ENCODE measurements around the gene OGT. TPM values are rescaled to one million over a fixed set of nuclear protein-coding genes. Genes with fewer than 3 reads are reported as not detected.

OGT gene
- total RNA-seq, 1 experiment from 2014 or later: 143 TPM

GRCh38 chrX:71617742-71618141, 84.8 kb downstream of the OGT start:
- no peaks in the 10 kb centered on the region for H4K20me1 ChIP-seq (ENCODE audit: insufficient read depth)
- intact Hi-C loops (cut with micrococcal nuclease): no loop called here

GRCh38 chrX:71618303-71618721, 85.4 kb downstream of the OGT start, which contains the start of gene CXCR3:
Gene CXCR3 (minus strand): TSS chrX:71618511. CDS start chrX:71618449, 62 bp downstream.
- DNase-seq (ENCODE audit: low read depth, low spot score) (no peak), ATAC-seq (no peak)
- Histone ChIP-seq H2AFZ (ENCODE audit: low read depth, low read length, poor library complexity, severe bottlenecking) (no peak within 1 kb of the TSS), H3K4me1 (ENCODE audit: control insufficient read depth in 1 of 2, insufficient read depth in 2 of 2, low read length in 2 of 2) (peaks cover 9 to 12% of the 10 kb centered on the region in 2 experiments), H3K27ac (ENCODE audit: low read depth, low read length) (no peak within 1 kb of the TSS), H3K36me3 (ENCODE audit: control insufficient read depth in 1 of 2, insufficient read depth in 2 of 2, low read length in 2 of 2) (no peaks in the 10 kb centered on the region), H3K9me3 (ENCODE audit: control insufficient read depth in 1 of 2, insufficient read depth in 1 of 2, low read depth in 1 of 2, low read length in 2 of 2) (no peaks in the 10 kb centered on the region), H3K9ac (ENCODE audit: low read length) (no peak within 1 kb of the TSS), H4K20me1 (ENCODE audit: insufficient read depth) (no peaks in the 10 kb centered on the region), H3K4me3 (replicated peaks in 1 of 2; ENCODE audit: low read depth in 1 of 2, low read length in 2 of 2) (no peak within 1 kb of the TSS), H3K9me2 (ENCODE audit: insufficient read depth) (no peaks in the 10 kb centered on the region), H3K4me2 (ENCODE audit: low read length) (no peak within 1 kb of the TSS), H3K27me3 (ENCODE audit: insufficient read depth, low read length) (no peaks in the 10 kb centered on the region), H3K79me2 (ENCODE audit: insufficient read depth, low read length) (no peaks in the 10 kb centered on the region)
- ChIA-PET RAD21 (ENCODE audit: low non-redundant PET in 1 of 2, low total read pairs in 2 of 2, uncharacterized antibody in 2 of 2, unreplicated experiment in 2 of 2) (no interaction called here), POLR2A (no interaction called here), CTCF (no interaction called here)
- TF ChIP-seq EZH2phosphoT487 (IDR thresholded peaks at IDR 0.05; ENCODE audit: borderline replicate concordance) (no peak), CEBPB (IDR thresholded peaks at IDR 0.05; ENCODE audit: low read depth) (no peak), TCF7L2 (IDR thresholded peaks at IDR 0.05; ENCODE audit: borderline replicate concordance, extremely low read depth, insufficient read depth, insufficient read length) (no peak), ATF3 (IDR thresholded peaks at IDR 0.05) (no peak), FOSL1 (IDR thresholded peaks at IDR 0.05; ENCODE audit: low read depth) (no peak), MAX (IDR thresholded peaks at IDR 0.05) (no peak), ZBTB33 (IDR thresholded peaks at IDR 0.05; ENCODE audit: extremely low read depth, insufficient replicate concordance, low read length) (no peak), SIN3A (IDR thresholded peaks at IDR 0.05; ENCODE audit: low read depth) (no peak), POLR2A (IDR thresholded peaks at IDR 0.05; ENCODE audit: borderline replicate concordance, extremely low read depth, insufficient read depth, insufficient read length) (no peak), JUND (IDR thresholded peaks at IDR 0.05) (no peak), YY1 (IDR thresholded peaks at IDR 0.05; ENCODE audit: extremely low read depth, insufficient replicate concordance, low read depth, low read length) (no peak), REST (IDR thresholded peaks at IDR 0.05; ENCODE audit: low read depth) (no peak)
- intact Hi-C loops (cut with micrococcal nuclease): no loop called here
- no TSS peak for BruUV-seq (replicated peaks)

More at GRCh38 chrX:71617742-71618141, 84.8 kb downstream of the OGT start:
- Histone ChIP-seq H3K79me2 (ENCODE audit: insufficient read depth, low read length) (no peaks in the 10 kb centered on the region), H3K27me3 (ENCODE audit: insufficient read depth, low read length) (no peaks in the 10 kb centered on the region), H3K9ac (ENCODE audit: low read length) (no peak overlapping the region), H3K9me3 (ENCODE audit: control insufficient read depth in 1 of 2, insufficient read depth in 1 of 2, low read depth in 1 of 2, low read length in 2 of 2) (no peaks in the 10 kb centered on the region), H3K4me3 (replicated peaks in 1 of 2; ENCODE audit: low read depth in 1 of 2, low read length in 2 of 2) (no peak overlapping the region), H3K36me3 (ENCODE audit: control insufficient read depth in 1 of 2, insufficient read depth in 2 of 2, low read length in 2 of 2) (no peaks in the 10 kb centered on the region), H3K9me2 (ENCODE audit: insufficient read depth) (no peaks in the 10 kb centered on the region), H3K4me2 (ENCODE audit: low read length) (no peak overlapping the region), H3K27ac (ENCODE audit: low read depth, low read length) (no peak overlapping the region), H2AFZ (ENCODE audit: low read depth, low read length, poor library complexity, severe bottlenecking) (no peak overlapping the region), H3K4me1 (ENCODE audit: control insufficient read depth in 1 of 2, insufficient read depth in 2 of 2, low read length in 2 of 2) (peaks cover 6% of the 10 kb centered on the region in 2 experiments)
- DNase-seq (ENCODE audit: low read depth, low spot score) (no peak), ATAC-seq (no peak)
- POLR2A ChIA-PET: no interaction called here
- TF ChIP-seq ATF3 (IDR thresholded peaks at IDR 0.05): no peak
- no TSS peak for BruUV-seq (replicated peaks)
- CTCF ChIA-PET: no interaction called here
- RAD21 ChIA-PET (ENCODE audit: low non-redundant PET in 1 of 2, low total read pairs in 2 of 2, uncharacterized antibody in 2 of 2, unreplicated experiment in 2 of 2): no interaction called here

Measured in HCT116 (cell line).